HEK293 (cell line): ENCODE data around the gene AGAP5.
A peak's percentile ranks its signal among the peaks of the same experiment; 100 is the strongest.

ENCODE experiments used
- BCL11B ChIP-seq: fragments of 450-650 bp; formaldehyde crosslinking; IDR thresholded peaks from 2 replicates; pipeline ENCODE4 v1.5.1; 2016; ENCODE audit warnings: low read depth, missing biosample characterization, missing genetic modification characterization
- EGR2 ChIP-seq: fragments of 450-650 bp; formaldehyde crosslinking; IDR thresholded peaks from 2 replicates; pipeline ENCODE4 v1.5.1; 2016; ENCODE audit warnings: low read depth, missing biosample characterization, missing genetic modification characterization
- OSR2 ChIP-seq: fragments of 450-650 bp; formaldehyde crosslinking; IDR thresholded peaks from 2 replicates; pipeline ENCODE4 v1.5.1; 2016; ENCODE audit warnings: missing biosample characterization, missing genetic modification characterization
- PATZ1 ChIP-seq: fragments of 450-650 bp; formaldehyde crosslinking; IDR thresholded peaks from 2 replicates; pipeline ENCODE4 v1.5.1; 2016; ENCODE audit warnings: missing biosample characterization, missing genetic modification characterization
- PRDM1 ChIP-seq: fragments of 450-650 bp; formaldehyde crosslinking; IDR thresholded peaks from 2 replicates; pipeline ENCODE4; 2016; ENCODE audit warnings: missing biosample characterization, missing genetic modification characterization
- RBAK ChIP-seq: fragments of 450-650 bp; formaldehyde crosslinking; IDR thresholded peaks from 2 replicates; pipeline ENCODE4 v1.5.1; 2016; ENCODE audit warnings: missing biosample characterization, missing genetic modification characterization
- ZBTB6 ChIP-seq: fragments of 450-650 bp; formaldehyde crosslinking; IDR thresholded peaks from 2 replicates; pipeline ENCODE4 v1.5.1; 2017; ENCODE audit warnings: missing biosample characterization, missing genetic modification characterization
- ZFHX2 ChIP-seq: fragments of 450-650 bp; formaldehyde crosslinking; conservative IDR thresholded peaks from 2 replicates; pipeline ENCODE4 v1.5.1; 2016; ENCODE audit warnings: missing biosample characterization, missing genetic modification characterization
- ZFP41 ChIP-seq: fragments of 450-650 bp; formaldehyde crosslinking; IDR thresholded peaks from 2 replicates; pipeline ENCODE4 v1.5.1; 2016; ENCODE audit warnings: missing biosample characterization, missing genetic modification characterization, borderline replicate concordance
- ZNF132 ChIP-seq: fragments of 450-650 bp; formaldehyde crosslinking; IDR thresholded peaks from 2 replicates; pipeline ENCODE4 v1.5.1; 2017; ENCODE audit warnings: missing biosample characterization, missing genetic modification characterization, borderline replicate concordance
- ZNF133 ChIP-seq: fragments of 450-650 bp; formaldehyde crosslinking; IDR thresholded peaks from 2 replicates; pipeline ENCODE4 v1.5.1; 2016; ENCODE audit warnings: missing biosample characterization, missing genetic modification characterization
- ZNF140 ChIP-seq: fragments of 450-650 bp; formaldehyde crosslinking; IDR thresholded peaks from 2 replicates; pipeline ENCODE4 v1.5.1; 2016; ENCODE audit warnings: missing biosample characterization, missing genetic modification characterization
- ZNF148 ChIP-seq: fragments of 450-650 bp; formaldehyde crosslinking; IDR thresholded peaks from 2 replicates; pipeline ENCODE4 v1.5.0; 2017; ENCODE audit warnings: missing biosample characterization, missing genetic modification characterization, borderline replicate concordance
- ZNF214 ChIP-seq: fragments of 450-650 bp; formaldehyde crosslinking; IDR thresholded peaks from 2 replicates; pipeline ENCODE4 v1.5.1; 2017; ENCODE audit warnings: missing biosample characterization, mild to moderate bottlenecking, missing genetic modification characterization, borderline replicate concordance
- ZNF311 ChIP-seq: fragments of 450-650 bp; formaldehyde crosslinking; IDR thresholded peaks from 2 replicates; pipeline ENCODE4 v1.5.1; 2017; ENCODE audit warnings: missing biosample characterization, missing genetic modification characterization, borderline replicate concordance
- ZNF324 ChIP-seq: fragments of 450-650 bp; formaldehyde crosslinking; IDR thresholded peaks from 2 replicates; pipeline ENCODE4 v1.5.1; 2016; ENCODE audit warnings: missing biosample characterization, missing genetic modification characterization
- ZNF394 ChIP-seq: fragments of 450-650 bp; formaldehyde crosslinking; IDR thresholded peaks from 2 replicates; pipeline ENCODE4 v1.5.1; 2016; ENCODE audit warnings: missing biosample characterization, missing genetic modification characterization, mild to moderate bottlenecking, moderate library complexity, borderline replicate concordance
- ZNF426 ChIP-seq: fragments of 450-650 bp; formaldehyde crosslinking; IDR thresholded peaks from 2 replicates; pipeline ENCODE4 v1.5.1; 2017; ENCODE audit warnings: missing biosample characterization, missing genetic modification characterization, mild to moderate bottlenecking, inconsistent platforms, moderate library complexity
- ZNF521 ChIP-seq: fragments of 450-650 bp; formaldehyde crosslinking; IDR thresholded peaks from 2 replicates; pipeline ENCODE4 v1.5.1; 2017; ENCODE audit warnings: missing biosample characterization, mild to moderate bottlenecking, missing genetic modification characterization
- ZNF530 ChIP-seq: fragments of 450-650 bp; formaldehyde crosslinking; IDR thresholded peaks from 2 replicates; pipeline ENCODE4 v1.5.1; 2016; ENCODE audit warnings: low read depth, missing biosample characterization, missing genetic modification characterization
- ZNF555 ChIP-seq: fragments of 450-650 bp; formaldehyde crosslinking; conservative IDR thresholded peaks from 2 replicates; pipeline ENCODE4 v1.5.1; 2017; ENCODE audit warnings: missing biosample characterization, mild to moderate bottlenecking, missing genetic modification characterization, inconsistent platforms
- ZNF560 ChIP-seq: fragments of 450-650 bp; formaldehyde crosslinking; IDR thresholded peaks from 2 replicates; pipeline ENCODE4 v1.5.1; 2017; ENCODE audit warnings: missing biosample characterization, missing genetic modification characterization, borderline replicate concordance
- ZNF621 ChIP-seq: fragments of 450-650 bp; formaldehyde crosslinking; IDR thresholded peaks from 2 replicates; pipeline ENCODE4 v1.5.1; 2017; ENCODE audit warnings: missing biosample characterization, missing genetic modification characterization
- ZNF624 ChIP-seq: fragments of 450-650 bp; formaldehyde crosslinking; IDR thresholded peaks from 2 replicates; pipeline ENCODE4 v1.5.1; 2017; ENCODE audit warnings: missing biosample characterization, missing genetic modification characterization
- ZNF626 ChIP-seq: fragments of 450-650 bp; sonication (Bioruptor Pico); formaldehyde crosslinking; IDR thresholded peaks from 2 replicates; pipeline ENCODE4 v1.5.1; 2018; ENCODE audit warnings: missing biosample characterization, missing genetic modification characterization, inconsistent platforms
- ZNF639 ChIP-seq: fragments of 450-650 bp; formaldehyde crosslinking; IDR thresholded peaks from 2 replicates; pipeline ENCODE4 v1.5.1; 2016; ENCODE audit warnings: missing biosample characterization, missing genetic modification characterization
- ZNF654 ChIP-seq: fragments of 450-650 bp; formaldehyde crosslinking; IDR thresholded peaks from 2 replicates; pipeline ENCODE4 v1.5.1; 2016; ENCODE audit warnings: low read depth, missing biosample characterization, missing genetic modification characterization
- ZNF76 ChIP-seq: fragments of 450-650 bp; formaldehyde crosslinking; IDR thresholded peaks from 2 replicates; pipeline ENCODE4; 2016; ENCODE audit warnings: low read depth, missing biosample characterization, missing genetic modification characterization, borderline replicate concordance
- ZNF776 ChIP-seq: fragments of 450-650 bp; formaldehyde crosslinking; IDR thresholded peaks from 2 replicates; pipeline ENCODE4 v1.5.0; 2017; ENCODE audit warnings: missing biosample characterization, missing genetic modification characterization, borderline replicate concordance
- ZXDB ChIP-seq: fragments of 450-650 bp; formaldehyde crosslinking; IDR thresholded peaks from 2 replicates; pipeline ENCODE4 v1.5.1; 2016; ENCODE audit warnings: missing biosample characterization, missing genetic modification characterization
- TF ChIP-seq, protein P1 (sequence below): fragments of 450-650 bp; formaldehyde crosslinking; IDR thresholded peaks from 2 replicates; pipeline ENCODE4 v1.5.1; 2016; ENCODE audit warnings: missing biosample characterization, missing genetic modification characterization

The AGAP5 gene

GRCh38 chr10:73625884-73626752, 71.8 kb downstream of the AGAP5 start (continued):
- no peak for TF ChIP-seq PATZ1 (tag by site-specific recombination)
- peak; percentile 82; the same call in 1 of the 2 replicates for TF ChIP-seq ZNF324 (tag by site-specific recombination)
- TF ChIP-seq ZNF426 (tag by site-specific recombination) = no peak
- TF ChIP-seq ZNF626 = no peak
- TF ChIP-seq ZNF776 (tag by site-specific recombination) = no peak
- no peak for TF ChIP-seq RBAK (tag by site-specific recombination)
- TF ChIP-seq ZNF311 (tag by site-specific recombination) = no peak
- TF ChIP-seq ZNF654 (tag by site-specific recombination) = no peak
- no peak for TF ChIP-seq ZNF148 (tag by site-specific recombination)
- peak; percentile 86 for TF ChIP-seq ZNF639 (tag by site-specific recombination)
- no peak; the same call in 1 of the 2 replicates for TF ChIP-seq ZNF76 (tag by site-specific recombination)
- TF ChIP-seq ZNF140 = no peak
- 0 out of 2 replicates have a peak, but pooled peaks have one; percentile 9 for TF ChIP-seq PRDM1 (tag by site-specific recombination)
- no peak for TF ChIP-seq ZNF555
- TF ChIP-seq ZNF621 (tag by site-specific recombination) = no peak
- TF ChIP-seq ZNF133 = no peak
- no peak for TF ChIP-seq EGR2 (tag by site-specific recombination)
- TF ChIP-seq ZNF214 = no peak
- no peak for TF ChIP-seq ZNF530 (tag by site-specific recombination)
- TF ChIP-seq ZNF394 = no peak
- no peak for TF ChIP-seq ZFP41 (tag by site-specific recombination)
- TF ChIP-seq ZBTB6 = no peak
- TF ChIP-seq ZNF560 (tag by site-specific recombination) = no peak
- no peak for TF ChIP-seq ZFHX2
- TF ChIP-seq BCL11B (tag by site-specific recombination) = no peak
- TF ChIP-seq ZNF132 (tag by site-specific recombination) = no peak
- peak; percentile 78 for TF ChIP-seq ZXDB (tag by site-specific recombination)
- TF ChIP-seq ZNF521 = no peak
- TF ChIP-seq, protein P1, sequence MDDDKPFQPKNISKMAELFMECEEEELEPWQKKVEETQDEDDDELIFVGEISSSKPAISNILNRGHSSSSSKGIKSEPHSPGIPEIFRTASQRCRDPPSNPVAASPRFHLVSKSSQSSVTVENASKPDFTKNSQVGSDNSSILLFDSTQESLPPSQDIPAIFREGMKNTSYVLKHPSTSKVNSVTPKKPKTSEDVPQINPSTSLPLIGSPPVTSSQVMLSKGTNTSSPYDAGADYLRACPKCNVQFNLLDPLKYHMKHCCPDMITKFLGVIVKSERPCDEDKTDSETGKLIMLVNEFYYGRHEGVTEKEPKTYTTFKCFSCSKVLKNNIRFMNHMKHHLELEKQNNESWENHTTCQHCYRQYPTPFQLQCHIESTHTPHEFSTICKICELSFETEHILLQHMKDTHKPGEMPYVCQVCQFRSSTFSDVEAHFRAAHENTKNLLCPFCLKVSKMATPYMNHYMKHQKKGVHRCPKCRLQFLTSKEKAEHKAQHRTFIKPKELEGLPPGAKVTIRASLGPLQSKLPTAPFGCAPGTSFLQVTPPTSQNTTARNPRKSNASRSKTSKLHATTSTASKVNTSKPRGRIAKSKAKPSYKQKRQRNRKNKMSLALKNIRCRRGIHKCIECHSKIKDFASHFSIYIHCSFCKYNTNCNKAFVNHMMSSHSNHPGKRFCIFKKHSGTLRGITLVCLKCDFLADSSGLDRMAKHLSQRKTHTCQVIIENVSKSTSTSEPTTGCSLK (tag by site-specific recombination) = no peak
- no peak for TF ChIP-seq ZNF624 (tag by site-specific recombination)
- TF ChIP-seq OSR2 (tag by site-specific recombination) = no peak
